ENCODE results near the gene PHLDB1. TPM values are rescaled to one million over a fixed set of nuclear protein-coding genes. Genes with fewer than 3 reads are reported as not detected.
"Not testable (repeated sequence)": the region's sequence is repeated elsewhere in the genome, so short reads cannot be mapped to it uniquely, and the experiment has no call there.

Gene PHLDB1
- total RNA-seq, result 97.7 TPM
- long read RNA-seq, full-length matches to known transcripts, result 6 of 63 reads
- long read RNA-seq, partial matches to known transcripts, result 29 of 63 reads
- long read RNA-seq, other reads (novel, unspliced or antisense), result 28 of 63 reads

- DNase-seq, result peak; percentile 81
- peak; percentile 53 for ATAC-seq
- intact Hi-C loops (cut with micrococcal nuclease), result no loop called here
These were observed at the start of gene PHLDB1 for GRCh38 chr11:118607401-118608359. PHLDB1 (plus strand) TSS chr11:118607615; CDS start chr11:118613837, 6,222 bp downstream.

GRCh38 chr11:118560806-118561205 lies 46.6 kb upstream of the PHLDB1 start:
- DNase-seq, result no peak
- ATAC-seq, result no peak
- intact Hi-C loops (cut with micrococcal nuclease), result no loop called here

GRCh38 chr11:118565051-118565450 lies 42.4 kb upstream of the PHLDB1 start:
- intact Hi-C loops (cut with micrococcal nuclease), result no loop called here

GRCh38 chr11:118569670-118570069 lies 37.7 kb upstream of the PHLDB1 start:
- ATAC-seq (no peak), DNase-seq (no peak)
- intact Hi-C loops (cut with micrococcal nuclease), result no loop called here

More at GRCh38 chr11:118565051-118565450, 42.4 kb upstream of the PHLDB1 start:
- ATAC-seq, result peak; percentile 58
- DNase-seq, result peak; percentile 48

GRCh38 chr11:118570787-118571186 lies 36.6 kb upstream of the PHLDB1 start:
- intact Hi-C loops (cut with micrococcal nuclease), result no loop called here
- ATAC-seq, result no peak
- no peak for DNase-seq

GRCh38 chr11:118571701-118572060 lies 35.7 kb upstream of the PHLDB1 start:
- intact Hi-C loops (cut with micrococcal nuclease); ATAC-seq: not testable (repeated sequence)
- DNase-seq, result peak; percentile 37

GRCh38 chr11:118572061-118572980 lies 35.1 kb upstream of the PHLDB1 start, which contains the start of gene ARCN1:
ARCN1 (plus strand) TSS chr11:118572409; CDS start chr11:118572548, 139 bp downstream.
- intact Hi-C loops (cut with micrococcal nuclease), result no loop called here
- peak; percentile 87 for ATAC-seq
- DNase-seq, result peak; percentile 86

- peak; percentile 29 for ATAC-seq
- DNase-seq, result no peak
- intact Hi-C loops (cut with micrococcal nuclease), result no loop called here
These were observed 34.3 kb upstream of the PHLDB1 start for GRCh38 chr11:118572981-118573550.

GRCh38 chr11:118574636-118575035 lies 32.8 kb upstream of the PHLDB1 start:
- ATAC-seq (no peak), DNase-seq (no peak)
- intact Hi-C loops (cut with micrococcal nuclease), result no loop called here

- DNase-seq; intact Hi-C loops (cut with micrococcal nuclease); ATAC-seq: not testable (repeated sequence)
These were observed 29.4 kb upstream of the PHLDB1 start for GRCh38 chr11:118577995-118578394.

GRCh38 chr11:118581057-118581456 lies 26.4 kb upstream of the PHLDB1 start:
- intact Hi-C loops (cut with micrococcal nuclease), result no loop called here
- no peak for ATAC-seq
- DNase-seq, result no peak

GRCh38 chr11:118587952-118588351 lies 19.5 kb upstream of the PHLDB1 start:
- ATAC-seq (peak; percentile 56), DNase-seq (no peak)
- intact Hi-C loops (cut with micrococcal nuclease), result no loop called here

- no peak for DNase-seq
- peak; percentile 75 for ATAC-seq
- intact Hi-C loops (cut with micrococcal nuclease), result loop anchor here (10.0 kb wide), 1 partner anchor 62 kb away; no protein-coding TSS in a partner anchor
These were observed 14.6 kb upstream of the PHLDB1 start for GRCh38 chr11:118592616-118593367.

- intact Hi-C loops (cut with micrococcal nuclease), result loop anchor here (10.0 kb wide), 1 partner anchor 60 kb away; no protein-coding TSS in a partner anchor
- ATAC-seq, result peak; percentile 9
- DNase-seq, result not testable (repeated sequence)
These were observed 12.4 kb upstream of the PHLDB1 start for GRCh38 chr11:118594984-118595383.

GRCh38 chr11:118596224-118597146 lies 10.9 kb upstream of the PHLDB1 start:
- intact Hi-C loops (cut with micrococcal nuclease), result loop anchor here (10.0 kb wide), 1 partner anchor 58 kb away; no protein-coding TSS in a partner anchor
- ATAC-seq (no peak), DNase-seq (no peak)

GRCh38 chr11:118597556-118597955 lies 9.9 kb upstream of the PHLDB1 start:
- ATAC-seq, result no peak
- DNase-seq, result no peak
- intact Hi-C loops (cut with micrococcal nuclease), result loop anchor here (10.0 kb wide), 1 partner anchor 57 kb away; no protein-coding TSS in a partner anchor

GRCh38 chr11:118602331-118602730 lies 5.1 kb upstream of the PHLDB1 start:
- intact Hi-C loops (cut with micrococcal nuclease), result no loop called here
- ATAC-seq, result peak; percentile 61
- DNase-seq, result peak; percentile 59

Data from left ventricle myocardium superior (tissue), 1 donor.